ENCODE data around the gene H2BW2.
"Not testable (repeated sequence)": the region's sequence is repeated elsewhere in the genome, so short reads cannot be mapped to it uniquely, and the experiment has no call there.

The H2BW2 gene

GRCh38 chrX:104039689-104040505 lies at the start of gene H2BW2:
H2BW2 (plus strand) TSS chrX:104039956; CDS start chrX:104039995, 39 bp downstream.
- no peak for DNase-seq (ENCODE audit: low read depth in 2 of 3, low spot score in 1 of 3)

- DNase-seq (ENCODE audit: low read depth in 2 of 3, low spot score in 1 of 3): no peak
Measured at GRCh38 chrX:103999234-103999633, 40.5 kb upstream of the H2BW2 start.

- DNase-seq (ENCODE audit: low read depth in 2 of 3, low spot score in 1 of 3): no peak
Measured at GRCh38 chrX:104008831-104009230, 30.9 kb upstream of the H2BW2 start.

GRCh38 chrX:104013158-104013557 lies 26.6 kb upstream of the H2BW2 start:
- DNase-seq (ENCODE audit: low read depth in 2 of 3, low spot score in 1 of 3): no peak

GRCh38 chrX:104013606-104014005 lies 26.1 kb upstream of the H2BW2 start, which contains the start of gene H2BW1:
H2BW1 (minus strand) TSS chrX:104013708; CDS start chrX:104013576, 132 bp downstream.
- no peak for DNase-seq (ENCODE audit: low read depth in 2 of 3, low spot score in 1 of 3)

GRCh38 chrX:104015576-104015975 lies 24.2 kb upstream of the H2BW2 start:
- not testable (repeated sequence) for DNase-seq (ENCODE audit: low read depth in 2 of 3, low spot score in 1 of 3)

- no peak for DNase-seq (ENCODE audit: low read depth in 2 of 3, low spot score in 1 of 3)
Measured at GRCh38 chrX:104018126-104018525, 21.6 kb upstream of the H2BW2 start.

- DNase-seq (ENCODE audit: low read depth in 2 of 3, low spot score in 1 of 3): no peak
Measured at GRCh38 chrX:104041003-104041402, 1.2 kb downstream of the H2BW2 start.

GRCh38 chrX:104045642-104046041 lies 5.9 kb downstream of the H2BW2 start:
- no peak for DNase-seq (ENCODE audit: low read depth in 2 of 3, low spot score in 1 of 3)

- DNase-seq (ENCODE audit: low read depth in 2 of 3, low spot score in 1 of 3): no peak
Measured at GRCh38 chrX:104047171-104047570, 7.4 kb downstream of the H2BW2 start.

GRCh38 chrX:104054956-104055355 lies 15.2 kb downstream of the H2BW2 start:
- DNase-seq (ENCODE audit: low read depth in 2 of 3, low spot score in 1 of 3): not testable (repeated sequence)

GRCh38 chrX:104062636-104063035 lies 22.9 kb downstream of the H2BW2 start:
- not testable (repeated sequence) for DNase-seq (ENCODE audit: low read depth in 2 of 3, low spot score in 1 of 3)

- not testable (repeated sequence) for DNase-seq (ENCODE audit: low read depth in 2 of 3, low spot score in 1 of 3)
Measured at GRCh38 chrX:104075778-104076445, 36.2 kb downstream of the H2BW2 start, which contains the start of gene TMSB15C. TMSB15C (minus strand) TSS chrX:104076236.

- not testable (repeated sequence) for DNase-seq (ENCODE audit: low read depth in 2 of 3, low spot score in 1 of 3)
Measured at GRCh38 chrX:104077854-104078253, 38.1 kb downstream of the H2BW2 start.

- no peak for DNase-seq (ENCODE audit: low read depth in 2 of 3, low spot score in 1 of 3)
Measured at GRCh38 chrX:104084063-104084462, 44.3 kb downstream of the H2BW2 start.

GRCh38 chrX:104084534-104085277 lies 45.0 kb downstream of the H2BW2 start:
- DNase-seq (ENCODE audit: low read depth in 2 of 3, low spot score in 1 of 3): no peak

GRCh38 chrX:104085477-104085876 lies 45.7 kb downstream of the H2BW2 start:
- DNase-seq (ENCODE audit: low read depth in 2 of 3, low spot score in 1 of 3): no peak

- no peak for DNase-seq (ENCODE audit: low read depth in 2 of 3, low spot score in 1 of 3)
Measured at GRCh38 chrX:104085919-104086318, 46.2 kb downstream of the H2BW2 start.

Data from stimulated activated CD4-positive, alpha-beta T cell treated with anti-CD3 and anti-CD28 coated beads, Interleukin-12 subunit alpha, Interleukin-12 subunit beta, amount 100 ng/mL, for 48 hours (primary cell).